ENCODE measurements around the gene TRAPPC12.

TRAPPC12 gene

GRCh38 chr2:3468296-3468988, 88.9 kb downstream of the TRAPPC12 start:
- no peak for DNase-seq (ENCODE audit: low read depth in 3 of 3)

- no peak for DNase-seq (ENCODE audit: low read depth in 3 of 3)
These were observed 90.0 kb downstream of the TRAPPC12 start for GRCh38 chr2:3469486-3469885.

- DNase-seq (ENCODE audit: low read depth in 3 of 3) = no peak
These were observed 90.7 kb downstream of the TRAPPC12 start for GRCh38 chr2:3470166-3470651.

- no peak for DNase-seq (ENCODE audit: low read depth in 3 of 3)
These were observed 91.6 kb downstream of the TRAPPC12 start for GRCh38 chr2:3470856-3471737.

GRCh38 chr2:3472296-3472695, 92.8 kb downstream of the TRAPPC12 start:
- no peak for DNase-seq (ENCODE audit: low read depth in 3 of 3)

GRCh38 chr2:3472966-3473365, 93.5 kb downstream of the TRAPPC12 start:
- no peak for DNase-seq (ENCODE audit: low read depth in 3 of 3)

DNA sequence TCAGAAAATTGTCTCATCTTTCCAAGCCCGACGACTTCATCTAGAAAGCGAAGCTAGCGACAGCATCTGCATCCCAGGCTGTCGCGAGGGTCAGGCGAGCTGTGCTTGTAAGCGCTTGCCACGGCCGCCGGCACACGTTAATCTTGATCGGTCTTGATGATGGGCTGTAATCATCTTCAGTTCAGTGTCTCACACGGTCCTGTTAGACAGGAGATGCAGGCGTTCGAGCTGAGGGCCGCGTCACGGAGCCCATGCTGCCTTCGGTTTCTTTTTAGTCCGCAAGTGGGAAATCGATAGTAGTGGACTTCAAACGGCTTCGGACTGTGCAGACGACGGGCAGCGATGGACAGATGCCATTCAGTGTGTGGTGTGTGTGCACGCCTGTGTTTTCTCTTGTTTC, 96.3 kb downstream of the TRAPPC12 start:
- no peak for DNase-seq (ENCODE audit: low read depth in 3 of 3)

- no peak for DNase-seq (ENCODE audit: low read depth in 3 of 3)
These were observed 97.0 kb downstream of the TRAPPC12 start for GRCh38 chr2:3476321-3476984.

DNA sequence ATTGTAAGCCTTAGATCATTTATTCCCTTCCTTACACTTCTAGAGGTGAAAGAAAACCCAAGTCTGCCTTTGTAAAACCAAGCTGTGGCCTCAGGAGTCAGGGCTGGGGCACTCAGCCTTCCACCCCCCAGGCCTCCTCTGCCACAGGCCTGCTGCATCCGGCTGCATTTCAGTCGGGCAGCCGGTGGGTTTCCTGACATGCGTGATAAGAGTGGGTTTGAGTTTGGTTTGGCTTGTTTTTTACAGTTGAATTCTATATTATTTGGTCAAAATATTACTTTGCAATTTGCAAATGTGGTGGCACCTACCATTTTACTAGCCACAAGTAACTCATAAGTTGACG, 97.5 kb downstream of the TRAPPC12 start:
- no peak for DNase-seq (ENCODE audit: low read depth in 3 of 3)

DNA sequence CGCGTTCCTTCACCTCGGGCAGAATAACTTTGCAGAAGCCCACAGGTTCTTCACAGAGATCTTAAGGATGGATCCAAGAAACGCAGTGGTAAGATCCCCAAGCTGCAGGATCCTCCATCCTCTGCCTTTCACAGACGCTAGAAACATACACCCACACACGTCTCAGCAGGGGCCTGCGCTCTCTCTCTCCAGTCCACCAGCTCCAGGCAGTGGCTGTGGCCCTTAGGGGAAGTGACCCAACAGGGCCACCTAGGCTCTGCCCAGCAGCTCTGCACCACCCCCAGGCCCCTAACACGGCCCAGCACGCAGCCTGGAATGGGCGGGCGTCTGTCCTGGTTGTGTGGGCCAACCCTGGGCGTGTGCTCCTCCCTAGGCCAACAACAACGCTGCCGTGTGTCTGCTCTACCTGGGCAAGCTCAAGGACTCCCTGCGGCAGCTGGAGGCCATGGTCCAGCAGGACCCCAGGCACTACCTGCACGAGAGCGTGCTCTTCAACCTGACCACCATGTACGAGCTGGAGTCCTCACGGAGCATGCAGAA, 99.4 kb downstream of the TRAPPC12 start:
- DNase-seq (ENCODE audit: low read depth in 3 of 3) = no peak

DNA sequence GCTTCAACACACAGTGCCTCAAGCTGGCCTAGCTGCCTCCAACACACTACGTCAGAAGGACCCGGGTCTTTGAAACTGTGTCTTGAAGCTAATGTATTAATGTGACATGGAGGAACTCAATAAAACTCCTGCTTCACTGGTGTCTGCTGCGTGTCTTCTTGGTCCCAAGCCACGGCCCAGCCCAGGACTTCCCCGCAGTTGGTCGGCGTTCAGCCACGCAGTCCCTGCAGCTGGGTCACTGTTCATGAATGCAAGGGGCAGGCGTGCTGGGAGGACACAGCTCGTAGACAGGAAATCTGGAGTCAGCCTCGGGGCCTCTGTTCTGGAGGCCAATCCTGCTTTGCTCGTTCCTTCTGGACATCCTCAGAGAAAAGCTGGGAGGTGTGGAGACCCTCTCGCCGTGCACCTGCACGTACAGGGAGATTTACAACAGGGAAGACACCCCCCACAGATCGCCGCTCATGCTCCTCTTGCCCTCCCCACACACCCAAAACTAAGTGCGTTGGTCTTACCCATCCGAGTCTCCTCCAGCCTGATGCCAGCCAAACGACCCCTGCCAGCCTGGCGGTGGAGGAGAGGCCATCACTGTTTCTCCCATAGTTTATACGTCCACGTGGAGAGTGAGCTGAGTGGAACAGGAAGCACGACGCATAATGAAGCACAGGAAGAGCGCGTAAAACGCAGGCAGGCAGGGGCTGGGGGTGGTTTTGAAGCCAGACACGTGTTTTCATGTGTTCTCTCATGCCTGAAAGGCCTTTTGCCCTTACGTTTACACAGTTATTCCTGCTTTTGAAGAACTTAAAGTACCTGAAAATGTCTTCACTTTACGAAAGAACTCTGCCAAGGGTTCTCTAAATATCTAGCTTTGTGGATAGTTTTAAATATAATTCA, 100.2 kb downstream of the TRAPPC12 start:
- DNase-seq (ENCODE audit: low read depth in 3 of 3) = no peak

- no peak for DNase-seq (ENCODE audit: low read depth in 3 of 3)
These were observed 101.0 kb downstream of the TRAPPC12 start for GRCh38 chr2:3480352-3481010.

DNA sequence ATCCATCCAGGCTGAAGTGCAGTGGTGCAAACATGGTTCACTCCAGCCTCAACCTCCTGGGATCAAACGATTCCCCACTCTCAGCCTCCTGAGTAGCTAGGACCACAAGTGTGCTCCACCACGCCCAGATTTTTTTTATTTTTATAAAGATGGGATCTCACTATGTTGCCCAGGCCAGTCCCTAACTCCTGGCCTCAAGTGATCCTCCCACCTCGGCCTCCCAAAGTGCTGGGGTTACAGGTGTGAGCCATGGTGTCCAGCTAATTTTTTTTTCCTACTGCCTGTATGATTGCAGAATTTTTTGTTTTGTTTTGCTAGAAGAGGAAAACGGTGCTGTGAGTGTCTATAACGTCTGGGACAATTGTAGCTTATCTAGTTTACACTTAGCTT, 101.5 kb downstream of the TRAPPC12 start:
- no peak for DNase-seq (ENCODE audit: low read depth in 3 of 3)

GRCh38 chr2:3481736-3482362, 102.4 kb downstream of the TRAPPC12 start:
- no peak for DNase-seq (ENCODE audit: low read depth in 3 of 3)

DNA sequence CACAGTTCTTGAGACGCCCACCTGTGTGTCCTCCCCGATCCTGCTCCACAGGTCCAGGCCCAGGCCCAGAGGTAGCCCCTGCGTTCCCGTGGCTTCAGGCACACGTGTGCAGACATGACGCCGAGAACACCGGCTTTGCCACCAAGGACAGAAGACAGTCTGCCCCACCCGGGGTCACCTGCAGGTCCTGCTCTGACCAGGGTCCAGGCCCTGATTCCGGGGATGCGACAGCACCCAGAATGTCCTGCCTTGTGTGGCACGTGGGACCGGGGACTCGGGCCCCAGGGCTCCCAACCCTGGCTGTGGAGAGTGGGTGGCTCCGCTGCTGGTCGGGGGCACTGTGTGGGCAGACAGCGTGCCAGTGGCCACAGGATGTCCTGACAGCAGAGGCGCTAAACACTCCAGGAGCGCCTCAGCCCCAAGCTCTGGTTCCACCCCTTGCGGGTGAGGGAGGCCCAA, 102.9 kb downstream of the TRAPPC12 start:
- no peak for DNase-seq (ENCODE audit: low read depth in 3 of 3)

GRCh38 chr2:3483227-3483985, 103.9 kb downstream of the TRAPPC12 start:
- no peak for DNase-seq (ENCODE audit: low read depth in 3 of 3)

- no peak for DNase-seq (ENCODE audit: low read depth in 3 of 3)
These were observed 104.8 kb downstream of the TRAPPC12 start for GRCh38 chr2:3483986-3484960.

DNA sequence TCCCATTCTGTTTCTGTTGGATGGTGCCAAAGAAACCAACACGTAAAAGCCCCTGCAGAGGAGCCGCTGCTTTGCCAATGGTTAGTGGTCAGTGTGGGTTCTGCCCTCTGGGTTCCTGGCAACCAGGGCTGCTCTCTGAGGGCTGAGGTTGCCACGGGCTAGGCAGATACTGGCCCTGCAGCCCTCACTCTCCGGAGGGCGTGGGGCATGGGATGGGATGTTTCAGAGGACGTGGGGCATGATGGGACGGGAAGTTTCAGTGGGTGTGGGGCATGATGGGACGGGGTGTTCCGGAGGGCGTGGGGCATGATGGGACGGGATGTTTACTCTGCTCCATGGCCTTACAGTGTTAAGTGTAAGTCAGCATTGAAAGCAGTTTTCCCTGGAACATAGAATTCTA, 105.7 kb downstream of the TRAPPC12 start:
- DNase-seq (ENCODE audit: low read depth in 3 of 3) = no peak
